Body of pancreas (tissue), 4 donors: ENCODE results near the gene SPRED1. TPM values are rescaled to one million over a fixed set of nuclear protein-coding genes. Genes with fewer than 3 reads are reported as not detected.

Source experiments
- ATAC-seq: fragments of 150-250 bp; one replicate; pipeline ENCODE4 v1.9.1; 2016
- DNase-seq, 4 donors: peaks; one replicate each; pipeline ENCODE4 v3.0.0-alpha.2; 2019
- H3K27ac ChIP-seq, 4 donors: fragments of 200-600 bp; sonication (generic); 1 replicate in 3 of 4; 2 replicates in 1 of 4; pipeline versions ENCODE4 v1.5.1 to v1.6.1; 2016 to 2019; ENCODE audit warnings: mild to moderate bottlenecking in 1 of 4, mixed read lengths in 1 of 4, moderate library complexity in 1 of 4
- H3K27me3 ChIP-seq, 2 donors: fragments of 200-600 bp; sonication (generic); one replicate each; pipeline ENCODE4 v1.6.0; 2016; ENCODE audit warnings: mild to moderate bottlenecking in 1 of 2
- H3K36me3 ChIP-seq, 2 donors: fragments of 200-600 bp; sonication (generic); replicated peaks in 1 of 2; 2 replicates each; pipeline ENCODE4 v1.5.1; 2016; ENCODE audit warnings: low read depth in 2 of 2; ENCODE audit not compliant: insufficient read depth in 1 of 2
- H3K4me1 ChIP-seq: fragments of 200-600 bp; sonication (generic); one replicate; pipeline ENCODE4 v1.6.0; 2016
- H3K4me3 ChIP-seq, 2 donors: fragments of 200-600 bp; sonication (generic); 1 replicate in 1 of 2; 2 replicates in 1 of 2; pipeline ENCODE4 v1.5.1; 2016 to 2019
- H3K9me3 ChIP-seq, 3 donors: fragments of 200-600 bp; sonication (generic); 1 replicate in 2 of 3; 2 replicates in 1 of 3; pipeline ENCODE4 v1.5.1; 2016
- CTCF ChIP-seq, 7 experiments: fragments of 450-650 bp in 4 of 7; fragments of 200-600 bp in 3 of 7; sonication (generic) in 3 of 7; IDR thresholded peaks; one replicate each; pipeline ENCODE4 v1.5.1; 2016 to 2019; ENCODE audit warnings: antibody characterized with exemption in 7 of 7
- POLR2A ChIP-seq, 3 donors: fragments of 450-650 bp; IDR thresholded peaks; one replicate each; pipeline ENCODE4 v1.6.1; 2016; ENCODE audit warnings: antibody characterized with exemption in 3 of 3, mild to moderate bottlenecking in 2 of 3
- WGBS, 2 donors: methylation state at CpG; one replicate each; pipeline ENCODE4 v1.1.5; 2017; 5-methylcytosine and 5-hydroxymethylcytosine counted together
- intact Hi-C: fragments of 100-400 bp; cut with DNase I; formaldehyde crosslinking; loops from one replicate; pipeline ENCODE4 v1.15.1; 2023
- total RNA-seq, 2 donors: library from RNA; depleted of rRNA; stranded (reverse); fragments of >200 nt; gene quantifications; one replicate each; pipeline ENCODE4 v1.1.0, GENCODE V29; 2016

The SPRED1 gene
- total RNA-seq = 10 to 100 TPM; 11.7 to 12.9 TPM

DNA sequence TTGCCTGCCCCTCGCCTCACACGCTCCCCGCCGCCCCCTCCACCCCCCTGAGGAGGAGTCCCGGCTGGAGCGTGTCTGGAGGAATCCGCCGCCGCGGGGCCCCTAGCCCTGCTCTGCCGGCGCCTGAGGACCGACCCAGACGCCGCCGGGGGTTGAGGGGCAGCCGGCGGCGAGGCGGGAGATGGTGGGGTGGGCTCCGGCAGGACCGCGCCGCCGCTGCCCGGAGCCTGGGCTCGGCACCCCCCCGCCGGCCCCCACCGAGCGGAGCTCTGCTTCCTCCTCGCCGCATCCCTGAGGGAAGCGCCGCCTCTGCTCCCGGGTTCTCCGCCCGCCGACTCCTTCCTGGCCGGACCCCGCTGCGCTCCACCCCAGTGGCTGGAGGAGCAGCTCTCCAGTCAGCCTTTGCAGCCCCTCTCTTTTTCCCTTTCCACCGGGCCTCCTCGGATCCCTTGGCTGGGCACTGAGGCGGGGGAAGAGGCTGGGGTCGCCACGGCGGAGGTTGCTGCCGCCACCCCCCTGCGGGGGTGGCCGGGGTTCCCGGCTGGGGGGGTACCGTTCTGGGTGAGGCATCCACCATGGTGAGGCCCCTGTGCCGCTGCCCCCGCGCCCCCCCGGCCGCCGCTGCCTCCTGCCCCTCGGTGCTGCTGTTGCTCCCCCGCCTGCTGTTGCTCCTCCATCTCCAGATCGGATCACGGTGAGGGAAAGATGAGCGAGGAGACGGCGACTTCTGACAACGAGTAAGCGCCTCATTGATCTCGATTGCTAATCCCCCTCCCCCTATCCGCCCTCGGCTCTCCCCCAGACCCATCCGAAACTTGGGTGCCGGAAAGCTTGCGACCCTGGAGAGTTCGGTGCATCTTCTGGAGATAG is at the start of gene SPRED1:
TSS of gene SPRED1 (plus strand) at position 356 of the 870 bp plus-strand sequence. CDS start at position 706, 350 bp downstream.
- Histone ChIP-seq H3K27me3 (no peaks in the 10 kb centered on the region), H3K4me1 (peaks cover 21% of the 10 kb centered on the region), H3K4me3 (peak within 1 kb of the TSS; percentile 86 to 91), H3K9me3 (no peaks in the 10 kb centered on the region), H3K36me3 (no peaks in the 10 kb centered on the region), H3K27ac (peak within 1 kb of the TSS; percentile 89 to 98 (median 92))
- ATAC-seq = peak; percentile 59
- DNase-seq = peak; percentile 57 to 70 (median 66)
- intact Hi-C loops = no loop called here
- WGBS, 2 donors = 0 to 1% methylated on average over 29 to 69 of the region's 75 CpGs
- TF ChIP-seq CTCF (IDR thresholded peaks at IDR 0.05) (no peak), POLR2A (IDR thresholded peaks at IDR 0.05) (peak in 1 of 3 donors; percentile 1)

DNA sequence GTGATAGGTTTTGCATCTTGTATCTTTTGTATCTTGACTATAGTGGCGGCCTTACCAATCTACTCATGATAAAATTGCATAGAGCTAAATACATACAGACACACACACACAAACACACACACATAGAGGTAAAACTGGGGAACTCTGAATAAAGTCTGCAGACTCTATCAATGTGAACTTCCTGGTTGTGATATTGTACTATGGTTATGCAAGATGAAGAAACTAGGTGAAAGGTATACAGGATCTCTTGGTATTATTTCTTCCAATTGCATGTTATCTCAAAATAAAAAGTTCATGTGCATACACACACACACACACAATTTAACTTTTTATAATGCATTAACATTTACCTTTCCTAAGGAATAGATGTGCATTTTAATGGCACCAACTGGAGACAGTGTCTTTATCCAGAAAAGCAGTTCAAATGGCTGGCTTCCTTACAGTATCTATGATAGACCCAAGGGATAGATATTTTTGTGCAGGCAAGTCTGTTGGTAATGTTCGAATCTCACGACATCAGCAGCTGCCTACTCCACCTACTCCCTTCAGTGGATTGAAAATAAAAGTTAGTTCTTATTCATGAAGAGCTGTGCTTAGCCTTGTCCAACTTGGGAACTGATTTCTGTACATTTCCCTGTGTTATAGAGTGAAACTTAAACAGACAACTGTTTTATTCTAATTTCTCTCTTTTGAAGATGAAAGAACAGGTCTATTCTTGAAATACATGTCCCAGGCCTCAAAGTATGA is 46.9 kb upstream of the SPRED1 start:
- Histone ChIP-seq H3K27ac (no peak overlapping the region), H3K4me1 (peaks cover 5% of the 10 kb centered on the region), H3K36me3 (no peaks in the 10 kb centered on the region), H3K4me3 (no peak overlapping the region), H3K27me3 (no peaks in the 10 kb centered on the region), H3K9me3 (no peaks in the 10 kb centered on the region)
- TF ChIP-seq POLR2A (IDR thresholded peaks at IDR 0.05) (no peak), CTCF (IDR thresholded peaks at IDR 0.05) (no peak)
- ATAC-seq (no peak), DNase-seq (no peak)
- intact Hi-C loops = no loop called here
- 57 to 65% methylated on average over 3 of the region's 3 CpGs for WGBS, 2 donors

- ATAC-seq (no peak), DNase-seq (no peak)
- Histone ChIP-seq H3K9me3 (no peaks in the 10 kb centered on the region), H3K27me3 (no peaks in the 10 kb centered on the region), H3K36me3 (no peaks in the 10 kb centered on the region), H3K27ac (no peak overlapping the region), H3K4me1 (no peaks in the 10 kb centered on the region), H3K4me3 (no peak overlapping the region)
- WGBS, 2 donors = 83 to 84% methylated on average over 2 of the region's 2 CpGs
- TF ChIP-seq POLR2A (IDR thresholded peaks at IDR 0.05) = no peak
- no peak for TF ChIP-seq CTCF (IDR thresholded peaks at IDR 0.05)
- intact Hi-C loops = no loop called here
Measured at GRCh38 chr15:38207621-38208020, 45.0 kb upstream of the SPRED1 start.

GRCh38 chr15:38208206-38208605 is 44.4 kb upstream of the SPRED1 start:
- H3K27me3 ChIP-seq = no peaks in the 10 kb centered on the region
- 81 to 100% methylated on average over 1 of the region's 1 CpG for WGBS, 2 donors
- no peaks in the 10 kb centered on the region for H3K9me3 ChIP-seq
- H3K4me3 ChIP-seq = no peak overlapping the region
- no peak overlapping the region for H3K27ac ChIP-seq
- no peak for TF ChIP-seq CTCF (IDR thresholded peaks at IDR 0.05)
- no peak for TF ChIP-seq POLR2A (IDR thresholded peaks at IDR 0.05)
- intact Hi-C loops = no loop called here
- no peaks in the 10 kb centered on the region for H3K4me1 ChIP-seq
- DNase-seq (no peak), ATAC-seq (no peak)
- H3K36me3 ChIP-seq = no peaks in the 10 kb centered on the region
